Peyer's patch (tissue), 4 donors: Measurements from ENCODE around the gene GALNT2. TPM values are rescaled to one million over a fixed set of nuclear protein-coding genes. Genes with fewer than 3 reads are reported as not detected.

ENCODE experiments used
- DNase-seq, 3 donors: peaks; one replicate each; pipeline ENCODE4 v3.0.0-alpha.2; 2017 to 2019
- H3K27ac ChIP-seq, 4 donors: fragments of 200-600 bp; sonication (generic); one replicate each; pipeline ENCODE4 v1.5.1; 2016 to 2019
- H3K27me3 ChIP-seq, 2 donors: fragments of 200-600 bp; sonication (generic); one replicate each; pipeline ENCODE4 v1.5.1; 2019
- H3K36me3 ChIP-seq, 3 donors: fragments of 200-600 bp; sonication (generic); one replicate each; pipeline ENCODE4 v1.5.1; 2016 to 2019
- H3K4me1 ChIP-seq, 4 donors: fragments of 200-600 bp; sonication (generic); one replicate each; pipeline ENCODE4 v1.5.1; 2016 to 2019
- H3K4me3 ChIP-seq, 4 donors: fragments of 200-600 bp; sonication (generic); 1 replicate in 3 of 4; 2 replicates in 1 of 4; pipeline ENCODE4 v1.5.1; 2016 to 2019; ENCODE audit warnings: mild to moderate bottlenecking in 1 of 4
- H3K9me3 ChIP-seq, 4 donors: fragments of 200-600 bp; sonication (generic); one replicate each; pipeline ENCODE4 v1.5.1; 2016 to 2019; ENCODE audit warnings: mild to moderate bottlenecking in 1 of 4
- POLR2A ChIP-seq, 2 donors: fragments of 450-650 bp; IDR thresholded peaks; one replicate each; pipeline ENCODE4 v1.5.1; 2017; ENCODE audit warnings: antibody characterized with exemption in 2 of 2, mild to moderate bottlenecking in 2 of 2, moderate library complexity in 2 of 2
- total RNA-seq, 4 donors: library from RNA; depleted of rRNA; stranded (reverse); fragments of >200 nt; gene quantifications; one replicate each; pipeline ENCODE4 v1.1.0, GENCODE V29; 2016
- TF ChIP-seq, protein P1 (sequence below), 6 experiments: fragments of 450-650 bp in 4 of 6; fragments of 200-600 bp in 2 of 6; sonication (generic) in 1 of 6; IDR thresholded peaks; one replicate each; pipeline ENCODE4 v1.5.1; 2017 to 2019; ENCODE audit warnings: antibody characterized with exemption in 6 of 6, mild to moderate bottlenecking in 3 of 6, moderate library complexity in 1 of 6

The GALNT2 gene
- total RNA-seq, 4 donors from 2014 or later = 36.3 to 52.5 (median 43.6) TPM

DNA sequence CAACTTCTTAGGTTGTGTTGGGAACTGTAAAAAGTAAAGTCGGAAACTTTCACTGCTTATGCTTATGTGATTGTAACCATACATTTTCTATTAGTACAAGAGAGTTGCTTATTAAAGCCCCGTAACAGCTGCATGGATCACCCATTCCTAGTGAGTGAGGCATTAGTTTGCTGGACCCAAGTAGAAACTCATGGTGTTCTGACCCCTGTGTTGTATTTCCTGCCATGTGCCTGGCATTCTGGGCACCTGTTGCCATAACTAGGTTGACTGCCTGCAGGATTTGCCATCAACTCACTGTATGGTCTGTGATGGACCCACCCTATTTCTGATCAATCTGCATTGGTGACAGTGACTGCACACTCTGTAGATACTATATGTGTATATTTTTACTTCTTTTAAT lies 186.1 kb downstream of the GALNT2 start:
- no peaks in the 10 kb centered on the region for H3K4me1 ChIP-seq
- DNase-seq = no peak
- TF ChIP-seq, protein P1, sequence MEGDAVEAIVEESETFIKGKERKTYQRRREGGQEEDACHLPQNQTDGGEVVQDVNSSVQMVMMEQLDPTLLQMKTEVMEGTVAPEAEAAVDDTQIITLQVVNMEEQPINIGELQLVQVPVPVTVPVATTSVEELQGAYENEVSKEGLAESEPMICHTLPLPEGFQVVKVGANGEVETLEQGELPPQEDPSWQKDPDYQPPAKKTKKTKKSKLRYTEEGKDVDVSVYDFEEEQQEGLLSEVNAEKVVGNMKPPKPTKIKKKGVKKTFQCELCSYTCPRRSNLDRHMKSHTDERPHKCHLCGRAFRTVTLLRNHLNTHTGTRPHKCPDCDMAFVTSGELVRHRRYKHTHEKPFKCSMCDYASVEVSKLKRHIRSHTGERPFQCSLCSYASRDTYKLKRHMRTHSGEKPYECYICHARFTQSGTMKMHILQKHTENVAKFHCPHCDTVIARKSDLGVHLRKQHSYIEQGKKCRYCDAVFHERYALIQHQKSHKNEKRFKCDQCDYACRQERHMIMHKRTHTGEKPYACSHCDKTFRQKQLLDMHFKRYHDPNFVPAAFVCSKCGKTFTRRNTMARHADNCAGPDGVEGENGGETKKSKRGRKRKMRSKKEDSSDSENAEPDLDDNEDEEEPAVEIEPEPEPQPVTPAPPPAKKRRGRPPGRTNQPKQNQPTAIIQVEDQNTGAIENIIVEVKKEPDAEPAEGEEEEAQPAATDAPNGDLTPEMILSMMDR (IDR thresholded peaks at IDR 0.05) = no peak
- no peak for TF ChIP-seq POLR2A (IDR thresholded peaks at IDR 0.05)
- H3K36me3 ChIP-seq = peaks cover 0 to 54% (median 0%) of the 10 kb centered on the region in 3 donors
- H3K4me3 ChIP-seq = no peak overlapping the region
- H3K27ac ChIP-seq = no peak overlapping the region
- no peaks in the 10 kb centered on the region for H3K9me3 ChIP-seq
- no peaks in the 10 kb centered on the region for H3K27me3 ChIP-seq

DNA sequence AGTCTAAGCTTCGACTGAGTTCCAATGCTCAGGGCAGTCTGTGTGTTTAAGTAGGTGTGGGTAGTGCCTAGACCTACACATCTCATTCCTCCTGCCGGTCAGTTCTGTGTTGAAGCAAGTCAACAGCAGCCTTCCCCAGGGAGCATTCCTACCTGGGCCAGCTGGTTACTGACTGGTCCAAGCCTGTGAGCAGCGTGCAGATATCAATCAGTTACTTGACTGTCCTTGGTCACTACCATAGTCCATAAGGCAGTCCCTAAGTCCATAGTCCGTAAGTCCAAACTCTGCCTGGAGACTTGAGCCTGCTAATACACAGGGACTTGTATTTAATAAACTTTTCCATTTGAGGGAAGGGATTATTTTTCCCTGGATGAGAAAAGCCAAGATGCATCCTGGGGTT lies 187.2 kb downstream of the GALNT2 start:
- peaks cover 0 to 45% (median 0%) of the 10 kb centered on the region in 3 donors for H3K36me3 ChIP-seq
- no peaks in the 10 kb centered on the region for H3K9me3 ChIP-seq
- TF ChIP-seq, protein P1 (IDR thresholded peaks at IDR 0.05) = no peak
- TF ChIP-seq POLR2A (IDR thresholded peaks at IDR 0.05) = no peak
- H3K4me3 ChIP-seq = no peak overlapping the region
- no peaks in the 10 kb centered on the region for H3K4me1 ChIP-seq
- H3K27me3 ChIP-seq = no peaks in the 10 kb centered on the region
- no peak for DNase-seq
- H3K27ac ChIP-seq = no peak overlapping the region

DNA sequence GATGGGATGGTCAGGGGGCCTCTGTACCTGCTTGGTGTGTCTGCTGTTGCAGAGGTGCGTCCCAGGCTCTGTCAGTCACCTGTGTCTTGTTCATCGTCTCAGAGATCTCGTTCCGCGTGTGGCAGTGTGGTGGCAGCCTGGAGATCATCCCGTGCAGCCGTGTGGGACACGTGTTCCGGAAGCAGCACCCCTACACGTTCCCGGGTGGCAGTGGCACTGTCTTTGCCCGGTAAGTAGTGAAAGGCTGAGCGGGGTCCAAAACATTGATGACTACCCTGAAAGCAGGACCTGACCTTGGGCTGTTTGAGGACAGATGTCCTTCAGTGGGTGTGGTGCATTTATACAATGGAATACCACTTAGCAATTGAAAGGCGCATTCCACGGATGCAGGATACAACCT lies 188.1 kb downstream of the GALNT2 start:
- Histone ChIP-seq H3K27me3 (no peaks in the 10 kb centered on the region), H3K9me3 (no peaks in the 10 kb centered on the region), H3K4me3 (no peak overlapping the region), H3K4me1 (no peaks in the 10 kb centered on the region), H3K36me3 (peaks cover 0 to 42% (median 0%) of the 10 kb centered on the region in 3 donors), H3K27ac (no peak overlapping the region)
- TF ChIP-seq, protein P1 (IDR thresholded peaks at IDR 0.05) = no peak
- no peak for TF ChIP-seq POLR2A (IDR thresholded peaks at IDR 0.05)
- no peak for DNase-seq

DNA sequence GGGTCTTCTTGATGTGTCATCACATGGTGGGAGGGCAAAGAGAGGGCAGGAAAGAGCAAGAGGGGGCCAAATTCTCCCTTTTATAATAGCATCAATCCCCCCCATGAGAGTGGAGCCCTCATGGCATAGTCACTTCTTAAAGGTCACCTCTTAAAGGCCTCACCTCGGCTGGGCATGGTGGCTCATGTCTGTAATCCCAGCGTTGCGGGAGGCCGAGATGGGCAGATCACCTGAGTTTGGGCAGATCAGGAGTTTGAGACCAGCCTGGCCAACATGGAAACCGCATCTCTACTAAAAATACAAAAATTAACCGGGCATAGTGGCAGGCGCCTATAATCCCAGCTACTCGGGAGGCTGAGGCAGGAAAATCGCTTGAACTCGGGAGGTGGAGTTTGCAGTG lies 189.0 kb downstream of the GALNT2 start:
- Histone ChIP-seq H3K4me1 (no peaks in the 10 kb centered on the region), H3K9me3 (no peaks in the 10 kb centered on the region), H3K27me3 (no peaks in the 10 kb centered on the region), H3K4me3 (no peak overlapping the region), H3K36me3 (peaks cover 0 to 37% (median 0%) of the 10 kb centered on the region in 3 donors), H3K27ac (no peak overlapping the region)
- no peak for TF ChIP-seq POLR2A (IDR thresholded peaks at IDR 0.05)
- TF ChIP-seq, protein P1 (IDR thresholded peaks at IDR 0.05) = no peak
- no peak for DNase-seq

DNA sequence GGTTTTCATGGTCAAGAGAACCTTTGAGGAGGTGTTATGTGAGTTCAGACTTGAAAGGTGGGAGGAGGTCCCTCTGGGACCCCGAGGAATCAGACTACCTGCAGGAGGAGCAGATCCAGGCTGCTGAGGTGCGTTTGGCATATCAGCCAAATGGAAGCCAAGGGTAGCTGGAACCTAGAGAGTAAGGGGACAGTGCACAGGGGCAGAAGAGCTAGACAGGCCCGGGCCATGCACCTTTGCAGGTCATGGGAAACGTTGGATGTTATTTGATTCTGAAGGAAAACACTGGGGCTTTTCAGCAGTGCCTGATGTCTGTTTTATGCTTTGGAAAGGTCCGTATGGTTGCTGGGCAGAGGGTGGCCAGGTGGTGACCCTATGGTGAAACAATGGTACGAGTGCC lies 189.9 kb downstream of the GALNT2 start:
- Histone ChIP-seq H3K4me3 (no peak overlapping the region), H3K4me1 (no peaks in the 10 kb centered on the region), H3K9me3 (no peaks in the 10 kb centered on the region), H3K36me3 (peaks cover 0 to 32% (median 0%) of the 10 kb centered on the region in 3 donors), H3K27me3 (no peaks in the 10 kb centered on the region), H3K27ac (no peak overlapping the region)
- DNase-seq = no peak
- no peak for TF ChIP-seq POLR2A (IDR thresholded peaks at IDR 0.05)
- TF ChIP-seq, protein P1 (IDR thresholded peaks at IDR 0.05) = no peak

DNA sequence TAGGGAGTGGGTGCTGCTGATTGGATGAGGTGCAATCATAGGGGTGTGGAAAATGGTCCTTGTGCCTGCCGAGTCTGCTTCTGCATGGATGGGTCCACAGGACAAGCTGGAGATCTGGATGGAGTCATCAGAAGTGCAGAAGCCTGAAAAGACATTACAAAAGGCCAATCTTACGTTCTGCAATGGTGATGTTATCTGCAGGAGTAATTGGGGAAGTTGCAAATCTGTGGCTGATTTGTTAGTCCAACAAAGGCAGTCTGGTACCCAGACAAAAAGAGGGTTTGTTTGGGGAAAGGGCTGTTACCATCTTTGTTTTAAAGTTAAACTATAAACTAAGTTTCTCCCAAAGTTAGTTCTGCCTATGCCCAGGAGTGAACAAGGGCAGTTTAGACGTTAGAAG lies 192.6 kb downstream of the GALNT2 start:
- H3K4me3 ChIP-seq = no peak overlapping the region
- no peak for TF ChIP-seq POLR2A (IDR thresholded peaks at IDR 0.05)
- TF ChIP-seq, protein P1 (IDR thresholded peaks at IDR 0.05) = no peak
- no peaks in the 10 kb centered on the region for H3K27me3 ChIP-seq
- no peaks in the 10 kb centered on the region for H3K4me1 ChIP-seq
- peak in 1 of 3 donors; percentile 3 for DNase-seq
- no peak overlapping the region for H3K27ac ChIP-seq
- H3K9me3 ChIP-seq = no peaks in the 10 kb centered on the region
- peaks cover 0 to 54% (median 0%) of the 10 kb centered on the region in 3 donors for H3K36me3 ChIP-seq
